HepG2 (cell line): ENCODE data around the gene SH3PXD2A. TPM values are rescaled to one million over a fixed set of nuclear protein-coding genes. Genes with fewer than 3 reads are reported as not detected.

Experiments used
- ATAC-seq: fragments of 200-7000 bp; cut with Tn5 transposase; 3 replicates; pipeline ENCODE4 v1.9.1; 2020; ENCODE audit warnings: mild to moderate bottlenecking, moderate library complexity
- BruUV-seq: library from RNA; stranded (reverse); fragments of 400-500 nt; replicated peaks from 2 replicates; lab custom pipeline; 2021; lab: Mats Ljungman, UMichigan
- CTCF ChIA-PET: fragments of 300-600 bp; formaldehyde crosslinking; extraction: SDS; loops from one replicate; lab custom pipeline; 2021; ENCODE audit warnings: low total read pairs, inconsistent platforms, low intra/inter-chr PET ratio; lab: Yijun Ruan, JAX
- POLR2A ChIA-PET: fragments of 350-600 bp; sonication (Branson Sonifier 250); formaldehyde crosslinking; loops from one replicate; lab custom pipeline; 2020; ENCODE audit warnings: antibody characterized with exemption, inconsistent platforms; lab: Yijun Ruan, JAX
- DNase-seq: peaks from one replicate; pipeline ENCODE4 v3.0.0-alpha.2; 2015; ENCODE audit warnings: low spot score
- FAIRE-seq: peaks from 3 replicates; lab custom pipeline; 2011; peaks lifted over from hg19 to GRCh38; lab: Jason Lieb, UNC
- H2AFZ ChIP-seq: one replicate; pipeline ENCODE4 v1.6.1; 2011; ENCODE audit warnings: low read length, inconsistent platforms
- H3K27ac ChIP-seq: fragments of 300-600 bp; 3 replicates; pipeline ENCODE4 v1.8.0; 2011; ENCODE audit warnings: mixed run types, mild to moderate bottlenecking, mixed read lengths, low read length, inconsistent platforms; ENCODE audit not compliant: insufficient read depth; ENCODE audit errors: extremely low read length
- H3K27me3 ChIP-seq, 2 experiments: fragments of 200-600 bp in 1 of 2; 2 replicates in 1 of 2; 3 replicates in 1 of 2; pipeline versions ENCODE4 v1.6.0 to v1.8.0; 2011; ENCODE audit warnings: low read length in 2 of 2, mild to moderate bottlenecking in 2 of 2, moderate library complexity in 2 of 2, inconsistent platforms in 1 of 2; ENCODE audit not compliant: insufficient read depth in 2 of 2, control insufficient read depth in 1 of 2
- H3K36me3 ChIP-seq, 2 experiments: fragments of 200-600 bp in 1 of 2; replicated peaks in 1 of 2; 2 replicates in 1 of 2; 3 replicates in 1 of 2; pipeline versions ENCODE4 v1.5.1 to v1.8.0; 2011; ENCODE audit warnings: low read length in 2 of 2, inconsistent platforms in 1 of 2; ENCODE audit not compliant: insufficient read depth in 2 of 2, control insufficient read depth in 1 of 2
- H3K4me1 ChIP-seq: 2 replicates; pipeline ENCODE4 v1.5.1; 2012; ENCODE audit warnings: low read length, inconsistent platforms; ENCODE audit not compliant: insufficient read depth
- H3K4me2 ChIP-seq: 2 replicates; pipeline ENCODE4 v1.6.0; 2011; ENCODE audit warnings: low read depth, low read length, inconsistent platforms
- H3K4me3 ChIP-seq, 3 experiments: fragments of 200-600 bp in 1 of 3; sonication (generic), shearing (Covaris generic) in 1 of 3; replicated peaks in 1 of 3; 2 replicates each; pipeline ENCODE4 v1.5.1; 2011 to 2016; ENCODE audit warnings: low read length in 3 of 3, inconsistent platforms in 2 of 3, low read depth in 2 of 3, mild to moderate bottlenecking in 2 of 3, control low read depth in 1 of 3, mixed read lengths in 1 of 3; ENCODE audit not compliant: insufficient read depth in 1 of 3
- H3K79me2 ChIP-seq: one replicate; pipeline ENCODE4 v1.6.1; 2011; ENCODE audit warnings: low read length, inconsistent platforms; ENCODE audit not compliant: insufficient read depth
- H3K9ac ChIP-seq: 2 replicates; pipeline ENCODE4 v1.6.0; 2011; ENCODE audit warnings: mild to moderate bottlenecking, low read depth, low read length, inconsistent platforms; ENCODE audit not compliant: insufficient read depth
- H3K9me3 ChIP-seq: 2 replicates; pipeline ENCODE4 v1.5.1; 2012; ENCODE audit warnings: mild to moderate bottlenecking, low read length
- H4K20me1 ChIP-seq: 2 replicates; pipeline ENCODE4 v1.6.0; 2011; ENCODE audit warnings: inconsistent platforms, mild to moderate bottlenecking, low read length, moderate library complexity; ENCODE audit not compliant: insufficient read depth
- HNF1A ChIP-seq, 2 experiments: sonication (generic) in 1 of 2; formaldehyde crosslinking in 1 of 2; IDR thresholded peaks; 2 replicates each; pipeline versions ENCODE4 v1.4.0 to v1.6.1; 2016 to 2020; ENCODE audit warnings: borderline replicate concordance in 1 of 2, low read depth in 1 of 2, mild to moderate bottlenecking in 1 of 2, missing genetic modification reagents in 1 of 2
- POLR2G ChIP-seq: fragments of 200-400 bp; formaldehyde crosslinking; IDR thresholded peaks from 2 replicates; pipeline ENCODE4 v1.6.1; 2018; ENCODE audit warnings: mild to moderate bottlenecking, low read depth, low read length, moderate library complexity
- RBM22 ChIP-seq: fragments of 200-400 bp; formaldehyde crosslinking; optimal IDR thresholded peaks from 2 replicates; pipeline ENCODE3; 2017; ENCODE audit warnings: mild to moderate bottlenecking, low read length, moderate library complexity
- SMAD1 ChIP-seq: sonication (generic); formaldehyde crosslinking; IDR thresholded peaks from 2 replicates; pipeline ENCODE4 v1.4.0; 2020; ENCODE audit warnings: missing genetic modification reagents, low read depth, mild to moderate bottlenecking, borderline replicate concordance
- SRY ChIP-seq: sonication (generic); formaldehyde crosslinking; IDR thresholded peaks from 2 replicates; pipeline ENCODE4 v1.8.0; 2022; ENCODE audit warnings: mild to moderate bottlenecking, missing genetic modification reagents
- TIGD3 ChIP-seq: sonication (generic); formaldehyde crosslinking; IDR thresholded peaks from 2 replicates; pipeline ENCODE4 v1.5.1; 2020; ENCODE audit warnings: mild to moderate bottlenecking, missing genetic modification reagents, borderline replicate concordance
- ZBTB34 ChIP-seq: sonication (generic); formaldehyde crosslinking; IDR thresholded peaks from 2 replicates; pipeline ENCODE4 v1.8.0; 2022; ENCODE audit warnings: mild to moderate bottlenecking, missing genetic modification reagents
- WGBS: methylation state at CpG from one replicate; pipeline ENCODE4 v1.1.6; 2017; ENCODE audit warnings: low lambda C conversion rate; 5-methylcytosine and 5-hydroxymethylcytosine counted together
- in situ Hi-C: cut with HindIII; loops from 2 replicates; pipeline ENCODE4 v1.10.0; 2017; ENCODE audit warnings: low pct_unique_long_range_greater_than_20kb; ENCODE audit not compliant: extremely low pct_ligation_motif_present
- intact Hi-C: fragments of 100-400 bp; cut with micrococcal nuclease; formaldehyde crosslinking; loops from one replicate; pipeline ENCODE4 v1.10.0; 2022; ENCODE audit not compliant: unreplicated experiment
- polyA plus RNA-seq, 8 experiments: library from polyadenylated mRNA; depleted of rRNA in 3 of 8; stranded (reverse) in 7 of 8; unstranded in 1 of 8; fragments of >200 nt; fragmentation: Illumina TruSeq in 4 of 8; extraction: Trizol in 4 of 8; gene quantifications; 2 replicates each; pipeline versions ENCODE4 v1.2.1 to v1.2.3, GENCODE V29; 2011 to 2016; ENCODE audit warnings: low read depth in 4 of 8, missing spikeins in 1 of 8, mixed read lengths in 1 of 8; ENCODE audit not compliant: insufficient read depth in 1 of 8
- total RNA-seq, 5 experiments: library from RNA; depleted of rRNA; stranded (reverse); fragments of >200 nt; fragmentation: Illumina TruSeq; extraction: Trizol; gene quantifications; 2 replicates each; pipeline ENCODE4 v1.2.3, GENCODE V29; 2016; ENCODE audit warnings: low read depth in 1 of 5

The SH3PXD2A gene
- total and polyA plus RNA-seq, 2 of the 13 experiments (the other 11 are each of a cell fraction or from before 2014, with no cell fraction given), result 11.1 to 11.3 TPM

- TSS peak; percentile 44 for BruUV-seq
Observed at GRCh38 chr10:103620891-103621782, 234.2 kb downstream of the SH3PXD2A start.

GRCh38 chr10:103620352-103620740 is 235.0 kb downstream of the SH3PXD2A start:
- Histone ChIP-seq H3K4me2 (no peak overlapping the region), H2AFZ (no peak overlapping the region), H3K79me2 (no peaks in the 10 kb centered on the region), H3K4me1 (no peaks in the 10 kb centered on the region), H3K36me3 (peaks cover 59 to 90% of the 10 kb centered on the region in 2 experiments), H3K9ac (no peak overlapping the region), H4K20me1 (peaks cover 2% of the 10 kb centered on the region; the same call in 1 of the 2 replicates), H3K9me3 (no peaks in the 10 kb centered on the region), H3K27me3 (no peaks in the 10 kb centered on the region), H3K27ac (no peak overlapping the region), H3K4me3 (no peak overlapping the region)
- no peak for ATAC-seq
- no TSS peak for BruUV-seq
- POLR2A ChIA-PET, result no interaction called here
- in situ Hi-C loops, result no loop called here
- 93% methylated on average over 7 of the region's 7 CpGs for WGBS
- intact Hi-C loops, result no loop called here
- DNase-seq, result no peak
- CTCF ChIA-PET, result no interaction called here
- FAIRE-seq, result no peak
- TF ChIP-seq SRY (CRISPR knock-in tag), result no peak
- no peak for TF ChIP-seq ZBTB34
- no peak for TF ChIP-seq HNF1A (IDR thresholded peaks at IDR 0.05; ENCODE audit: low read depth)
- no peak for TF ChIP-seq HNF1A (CRISPR knock-in tag; IDR thresholded peaks at IDR 0.05; ENCODE audit: borderline replicate concordance)
- no peak for TF ChIP-seq SMAD1 (CRISPR knock-in tag)

More at GRCh38 chr10:103620891-103621782, 234.2 kb downstream of the SH3PXD2A start:
- ATAC-seq (no peak), FAIRE-seq (no peak), DNase-seq (no peak)
- no peak overlapping the region for H3K4me2 ChIP-seq
- CTCF ChIA-PET, result no interaction called here
- POLR2A ChIA-PET, result no interaction called here
- no peaks in the 10 kb centered on the region for H3K27me3 ChIP-seq
- H3K36me3 ChIP-seq, result peaks cover 59 to 96% of the 10 kb centered on the region in 2 experiments
- no peak overlapping the region for H3K27ac ChIP-seq
- no peaks in the 10 kb centered on the region for H3K4me1 ChIP-seq
- no peak for TF ChIP-seq TIGD3 (CRISPR knock-in tag)
- TF ChIP-seq POLR2G, result peak; percentile 22; the same call in 1 of the 2 replicates
- TF ChIP-seq RBM22, result peak; percentile 16
- H3K79me2 ChIP-seq, result no peaks in the 10 kb centered on the region
- H3K9ac ChIP-seq, result no peak overlapping the region
- H3K9me3 ChIP-seq, result no peaks in the 10 kb centered on the region
- peaks cover 2% of the 10 kb centered on the region; the same call in 1 of the 2 replicates for H4K20me1 ChIP-seq
- WGBS, result over 99% methylated on average over 14 of the region's 15 CpGs
- no peak overlapping the region for H2AFZ ChIP-seq
- intact Hi-C loops (no loop called here), in situ Hi-C loops (no loop called here)
- H3K4me3 ChIP-seq, result no peak overlapping the region
